GM18508 (cell line): ENCODE results near the gene HSPA4.
"Not testable (repeated sequence)": the region's sequence is repeated elsewhere in the genome, so short reads cannot be mapped to it uniquely, and the experiment has no call there.

Experiments
- ATAC-seq: cut with Tn5 transposase; IDR thresholded peaks from one replicate; pipeline ENCODE4 v1.9.1; 2021; ENCODE audit warnings: moderate number of reproducible peaks; ENCODE audit not compliant: insufficient read depth, unreplicated experiment

Gene HSPA4

GRCh38 chr5:133085171-133085570, 33.4 kb downstream of the HSPA4 start:
- not testable (repeated sequence) for ATAC-seq

DNA sequence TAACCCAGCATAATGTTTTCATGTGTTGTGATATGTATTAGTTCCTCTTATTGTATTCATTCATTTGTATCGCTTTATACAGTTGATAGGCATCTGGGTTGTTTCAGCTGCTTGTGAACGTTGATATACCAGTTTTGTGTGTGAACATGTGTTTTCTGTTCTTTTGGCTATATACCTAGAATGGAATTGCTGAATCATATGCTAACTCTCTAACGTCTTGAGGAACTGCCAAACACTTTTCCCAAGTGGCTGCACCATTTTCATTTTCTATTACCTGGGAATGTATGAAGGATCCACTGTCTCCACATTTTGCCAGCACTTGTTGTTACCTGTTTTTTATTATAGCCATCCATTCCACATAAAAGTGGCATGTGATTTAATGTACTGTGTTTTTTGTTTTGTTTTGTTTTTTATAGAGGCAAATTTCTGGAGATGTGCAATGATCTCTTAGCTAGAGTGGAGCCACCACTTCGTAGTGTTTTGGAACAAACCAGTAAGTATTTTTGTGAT, 34.6 kb downstream of the HSPA4 start:
- ATAC-seq = no peak

GRCh38 chr5:133088064-133088463, 36.3 kb downstream of the HSPA4 start:
- ATAC-seq = no peak

DNA sequence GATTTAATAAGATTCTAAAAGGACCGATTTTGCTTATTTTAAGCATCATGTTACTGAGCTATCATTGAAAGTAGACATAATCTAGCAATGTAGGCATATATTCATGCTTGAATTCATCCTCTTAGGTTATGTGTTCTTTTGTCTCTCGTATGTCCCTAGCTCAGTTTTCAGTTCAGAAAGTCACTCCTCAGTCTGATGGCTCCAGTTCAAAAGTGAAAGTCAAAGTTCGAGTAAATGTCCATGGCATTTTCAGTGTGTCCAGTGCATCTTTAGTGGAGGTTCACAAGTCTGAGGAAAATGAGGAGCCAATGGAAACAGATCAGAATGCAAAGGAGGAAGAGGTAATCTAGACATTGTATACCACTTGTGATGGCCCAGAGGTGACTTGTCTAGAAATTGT, 39.2 kb downstream of the HSPA4 start:
- no peak for ATAC-seq

GRCh38 chr5:133106343-133106742, 54.5 kb downstream of the HSPA4 start:
- ATAC-seq = no peak

DNA sequence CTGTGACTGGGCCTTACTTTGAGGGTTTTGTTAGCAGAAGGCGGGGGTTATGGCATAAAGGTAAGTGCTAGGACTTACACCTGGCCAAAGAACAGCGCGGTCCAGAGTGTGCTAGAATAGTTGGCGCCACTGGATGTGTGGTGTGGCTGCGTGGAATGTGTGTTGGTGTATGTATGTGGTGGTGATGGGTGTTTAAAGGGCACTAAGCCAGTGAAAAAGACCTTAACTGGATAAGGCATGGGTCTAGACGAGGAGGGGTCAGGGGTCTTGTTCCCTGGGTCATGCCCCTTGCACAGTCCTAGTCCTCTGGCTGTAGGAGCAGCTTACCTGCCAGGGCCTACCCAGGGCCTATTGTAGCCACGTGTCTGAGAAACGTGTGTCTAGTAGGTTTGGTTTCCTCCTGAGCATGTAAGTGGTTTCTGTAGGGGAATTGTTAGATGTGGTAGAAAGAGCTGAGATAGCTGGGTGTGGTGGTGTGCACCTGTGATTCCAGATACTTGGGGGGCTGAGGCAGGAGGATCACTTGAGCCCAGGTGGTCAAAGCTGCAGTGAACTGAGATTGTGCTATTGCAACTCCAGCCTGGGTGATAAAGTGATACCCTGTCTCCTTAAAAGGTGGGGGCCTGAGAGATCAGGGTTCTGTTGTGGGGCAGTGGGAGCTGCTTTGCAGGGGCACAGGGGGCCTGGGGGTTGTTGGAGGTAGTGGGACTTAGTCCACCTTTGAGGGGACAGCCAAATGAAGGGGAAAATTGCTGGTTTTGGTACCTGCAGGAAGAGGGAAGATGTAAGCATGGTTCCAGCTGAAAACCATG, 55.2 kb downstream of the HSPA4 start:
- ATAC-seq = no peak

- ATAC-seq = no peak
Measured at GRCh38 chr5:133108481-133108921, 56.7 kb downstream of the HSPA4 start.

DNA sequence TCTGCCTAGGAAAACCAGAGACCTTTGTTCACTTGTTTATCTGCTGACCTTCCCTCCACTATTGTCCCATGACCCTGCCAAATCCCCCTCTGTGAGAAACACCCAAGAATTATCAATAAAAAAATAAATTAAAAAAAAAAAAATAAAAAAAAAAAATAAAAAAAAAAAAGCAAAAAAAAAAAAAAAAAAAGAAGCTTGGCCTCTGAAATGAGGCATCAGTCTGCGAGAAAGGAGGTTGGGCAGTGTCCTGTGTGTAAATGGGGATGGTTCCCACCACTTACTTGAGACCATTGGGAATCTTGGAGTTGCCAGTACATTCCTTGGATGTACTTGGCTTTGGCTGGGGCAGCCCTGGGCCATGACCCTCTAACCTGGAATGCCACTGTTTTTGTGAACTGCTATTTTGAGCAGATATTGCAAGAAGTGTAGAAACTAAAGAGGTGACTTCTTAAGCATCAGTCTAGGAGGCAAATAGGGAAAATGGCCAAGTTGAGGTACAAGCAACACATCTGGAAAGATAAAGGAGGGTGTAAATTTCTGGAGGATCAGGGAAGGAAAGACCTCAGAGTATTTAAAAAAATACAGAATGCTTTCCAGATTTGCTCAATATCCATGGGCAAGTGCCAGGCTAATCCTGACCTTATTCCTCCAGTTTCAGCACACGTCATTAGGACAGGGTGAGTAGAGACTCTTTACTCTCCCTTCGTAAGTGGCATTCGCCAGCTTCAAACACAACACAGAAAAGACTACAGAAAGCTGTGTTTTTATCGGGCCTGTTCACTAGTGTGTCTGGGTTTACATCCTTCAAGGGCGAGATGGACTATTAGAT, 58.1 kb downstream of the HSPA4 start:
- ATAC-seq = no peak

GRCh38 chr5:133110709-133111108, 58.9 kb downstream of the HSPA4 start:
- ATAC-seq = no peak

DNA sequence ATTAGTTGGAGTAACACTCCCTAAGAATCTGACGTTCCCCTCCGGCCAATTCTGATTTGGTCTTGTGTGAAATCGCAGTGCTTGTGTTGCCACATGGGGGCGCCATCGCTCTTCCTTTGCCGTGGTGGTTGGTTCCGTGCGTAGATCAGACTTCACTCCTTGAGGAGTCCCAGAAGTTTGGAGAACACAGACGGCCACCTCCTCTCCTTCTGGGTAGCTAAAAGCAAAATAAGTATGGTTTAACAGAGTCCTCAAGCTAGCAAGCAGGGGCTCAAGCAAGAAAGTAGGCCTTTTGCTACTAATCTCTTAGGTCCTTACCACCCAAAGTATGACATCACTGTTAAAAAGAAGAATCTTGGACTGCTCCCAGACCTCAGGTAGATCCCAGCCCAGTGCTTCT, 59.5 kb downstream of the HSPA4 start:
- ATAC-seq = no peak

DNA sequence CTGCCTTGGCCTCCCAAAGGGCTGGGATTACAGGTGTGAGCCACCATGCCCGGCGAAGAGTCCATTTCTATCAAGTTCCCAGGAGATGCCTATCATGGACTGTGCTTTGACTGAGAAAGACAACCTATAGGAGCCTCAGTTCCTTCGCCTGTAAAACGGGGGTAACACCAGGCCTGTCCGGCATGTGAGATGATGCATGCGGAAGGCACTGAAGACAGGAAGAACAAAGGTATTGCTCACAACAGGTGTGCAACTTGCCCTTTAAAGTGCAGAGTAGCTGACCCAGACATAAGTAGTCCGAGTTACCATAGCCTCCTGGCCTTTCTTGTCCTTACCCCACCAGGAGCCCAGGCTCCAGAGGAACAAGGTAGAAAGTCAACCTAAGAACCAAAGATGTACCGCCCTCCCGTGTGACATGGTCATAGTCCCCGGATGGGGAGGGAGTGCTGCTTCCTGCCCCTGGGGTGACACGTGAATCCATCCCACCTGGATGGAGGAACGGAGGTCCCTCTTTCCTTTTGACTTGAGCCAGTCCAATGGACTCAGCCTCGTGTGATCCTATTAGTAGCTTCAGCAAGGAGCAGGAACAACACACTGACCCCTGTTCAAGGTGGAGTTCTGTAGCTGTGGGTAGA, 60.3 kb downstream of the HSPA4 start:
- ATAC-seq = no peak

GRCh38 chr5:133113331-133114061, 61.7 kb downstream of the HSPA4 start:
- no peak for ATAC-seq

GRCh38 chr5:133114166-133114932, 62.5 kb downstream of the HSPA4 start:
- no peak for ATAC-seq

- no peak for ATAC-seq
Measured at GRCh38 chr5:133114933-133115310, 63.1 kb downstream of the HSPA4 start.

- ATAC-seq = no peak
Measured at GRCh38 chr5:133116601-133117000, 64.8 kb downstream of the HSPA4 start.

DNA sequence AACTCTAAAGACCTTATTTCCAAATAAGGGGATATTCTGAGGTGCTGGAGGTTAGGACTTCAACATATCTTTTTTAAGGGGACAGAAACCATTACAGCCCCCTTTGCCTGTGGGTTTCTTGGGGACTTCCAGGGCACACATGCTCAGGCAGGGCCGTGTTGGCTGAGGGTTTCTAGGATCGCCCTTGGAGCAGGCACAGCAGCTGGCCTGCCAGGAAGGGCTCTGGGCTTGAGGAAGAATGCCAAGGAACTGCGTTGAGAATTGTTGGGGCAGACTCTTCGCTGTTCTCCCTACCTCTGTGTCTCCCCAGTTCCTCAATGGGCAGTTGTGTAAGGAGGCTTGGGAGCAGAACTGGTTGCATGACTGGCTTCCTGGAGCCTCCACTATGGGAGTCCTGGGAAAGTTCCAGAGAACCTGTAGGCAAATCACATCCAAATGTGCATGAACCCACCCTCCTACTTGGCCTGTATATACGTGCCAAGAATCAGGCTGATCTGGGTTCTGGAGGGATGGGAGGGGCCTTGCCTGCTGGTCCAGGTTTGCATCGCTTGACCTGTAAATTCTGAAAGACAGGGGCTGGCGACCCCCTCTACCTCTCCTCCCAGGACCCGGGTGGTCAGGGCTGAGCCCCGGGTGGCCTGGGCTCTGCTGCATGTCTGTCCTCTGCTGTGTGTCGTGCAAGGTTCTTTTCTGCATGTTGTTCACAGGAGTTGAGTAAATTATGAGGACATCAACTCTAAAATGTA, 65.5 kb downstream of the HSPA4 start:
- ATAC-seq = no peak

- ATAC-seq = no peak
Measured at GRCh38 chr5:133117912-133118445, 66.2 kb downstream of the HSPA4 start.

DNA sequence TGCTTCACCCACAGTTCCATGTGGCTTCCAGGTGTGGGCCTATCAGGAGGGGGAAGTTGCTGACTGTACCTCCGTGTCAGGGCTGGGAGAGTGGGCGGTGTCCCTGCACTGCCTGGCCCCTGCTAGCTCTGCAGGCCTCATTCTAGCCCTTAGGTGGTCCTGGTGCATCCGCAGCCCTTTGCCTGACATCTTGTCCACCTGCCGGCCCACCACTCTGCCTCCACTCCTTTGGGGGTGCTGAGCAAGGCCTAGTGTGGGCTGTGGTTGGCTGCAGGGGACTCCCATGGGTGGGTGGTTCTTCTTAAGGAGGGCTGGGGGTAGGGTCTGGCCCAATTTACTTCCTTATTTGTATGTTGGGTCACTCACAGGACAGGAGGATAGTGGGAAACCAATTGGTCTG, 66.9 kb downstream of the HSPA4 start:
- no peak for ATAC-seq
